ENCODE measurements around the gene TSHZ3.

TSHZ3 gene

GRCh38 chr19:31289976-31290375 lies 59.3 kb downstream of the TSHZ3 start:
- no peak for DNase-seq (ENCODE audit: low read depth in 2 of 2, low spot score in 1 of 2)

- no peak for DNase-seq (ENCODE audit: low read depth in 2 of 2, low spot score in 1 of 2)
Measured at GRCh38 chr19:31289381-31289880, 59.8 kb downstream of the TSHZ3 start.

GRCh38 chr19:31286491-31286890 lies 62.7 kb downstream of the TSHZ3 start:
- no peak for DNase-seq (ENCODE audit: low read depth in 2 of 2, low spot score in 1 of 2)

GRCh38 chr19:31285744-31286143 lies 63.5 kb downstream of the TSHZ3 start:
- DNase-seq (ENCODE audit: low read depth in 2 of 2, low spot score in 1 of 2): no peak

GRCh38 chr19:31284621-31285020 lies 64.6 kb downstream of the TSHZ3 start:
- DNase-seq (ENCODE audit: low read depth in 2 of 2, low spot score in 1 of 2): no peak

GRCh38 chr19:31283701-31284100 lies 65.5 kb downstream of the TSHZ3 start:
- no peak for DNase-seq (ENCODE audit: low read depth in 2 of 2, low spot score in 1 of 2)

GRCh38 chr19:31282346-31282745 lies 66.9 kb downstream of the TSHZ3 start:
- no peak for DNase-seq (ENCODE audit: low read depth in 2 of 2, low spot score in 1 of 2)

- no peak for DNase-seq (ENCODE audit: low read depth in 2 of 2, low spot score in 1 of 2)
Measured at GRCh38 chr19:31280287-31281006, 68.8 kb downstream of the TSHZ3 start.

GRCh38 chr19:31279436-31279765 lies 69.8 kb downstream of the TSHZ3 start:
- DNase-seq (ENCODE audit: low read depth in 2 of 2, low spot score in 1 of 2): no peak

- DNase-seq (ENCODE audit: low read depth in 2 of 2, low spot score in 1 of 2): no peak
Measured at GRCh38 chr19:31278555-31279435, 70.4 kb downstream of the TSHZ3 start.

GRCh38 chr19:31277516-31277915 lies 71.7 kb downstream of the TSHZ3 start:
- DNase-seq (ENCODE audit: low read depth in 2 of 2, low spot score in 1 of 2): no peak

- DNase-seq (ENCODE audit: low read depth in 2 of 2, low spot score in 1 of 2): no peak
Measured at GRCh38 chr19:31276831-31277230, 72.4 kb downstream of the TSHZ3 start.

GRCh38 chr19:31275068-31275334 lies 74.2 kb downstream of the TSHZ3 start:
- DNase-seq (ENCODE audit: low read depth in 2 of 2, low spot score in 1 of 2): no peak

- no peak for DNase-seq (ENCODE audit: low read depth in 2 of 2, low spot score in 1 of 2)
Measured at GRCh38 chr19:31274251-31275067, 74.8 kb downstream of the TSHZ3 start.

GRCh38 chr19:31272583-31273106 lies 76.6 kb downstream of the TSHZ3 start:
- DNase-seq (ENCODE audit: low read depth in 2 of 2, low spot score in 1 of 2): no peak

- DNase-seq (ENCODE audit: low read depth in 2 of 2, low spot score in 1 of 2): no peak
Measured at GRCh38 chr19:31271306-31271911, 77.8 kb downstream of the TSHZ3 start.

GRCh38 chr19:31270897-31271296 lies 78.3 kb downstream of the TSHZ3 start:
- no peak for DNase-seq (ENCODE audit: low read depth in 2 of 2, low spot score in 1 of 2)

GRCh38 chr19:31269425-31270127 lies 79.7 kb downstream of the TSHZ3 start:
- no peak for DNase-seq (ENCODE audit: low read depth in 2 of 2, low spot score in 1 of 2)

GRCh38 chr19:31268751-31269383 lies 80.4 kb downstream of the TSHZ3 start:
- no peak for DNase-seq (ENCODE audit: low read depth in 2 of 2, low spot score in 1 of 2)

- DNase-seq (ENCODE audit: low read depth in 2 of 2, low spot score in 1 of 2): no peak
Measured at GRCh38 chr19:31266731-31267130, 82.5 kb downstream of the TSHZ3 start.

Data from stimulated activated CD8-positive, alpha-beta memory T cell treated with anti-CD3 and anti-CD28 coated beads, Interleukin-4, amount 100 ng/mL, for 4 hours (primary cell).